ENCODE data around the gene PCBP1.
A peak's percentile ranks its signal among the peaks of the same experiment; 100 is the strongest.

PCBP1 gene

GRCh38 chr2:70123051-70123828, 36.0 kb downstream of the PCBP1 start:
- no peak for TF ChIP-seq CTCF (IDR thresholded peaks at IDR 0.05; ENCODE audit: borderline replicate concordance, insufficient read depth, low read depth, low read length)
- H3K4me3 ChIP-seq (ENCODE audit: low read depth, low read length) = no peak overlapping the region

GRCh38 chr2:70123829-70124116, 36.5 kb downstream of the PCBP1 start:
- TF ChIP-seq CTCF (IDR thresholded peaks at IDR 0.05; ENCODE audit: borderline replicate concordance, insufficient read depth, low read depth, low read length) = no peak
- H3K4me3 ChIP-seq (ENCODE audit: low read depth, low read length) = no peak overlapping the region

- no peak for TF ChIP-seq CTCF (IDR thresholded peaks at IDR 0.05; ENCODE audit: borderline replicate concordance, insufficient read depth, low read depth, low read length)
- peak overlapping the region; percentile 55 for H3K4me3 ChIP-seq (ENCODE audit: low read depth, low read length)
Measured at GRCh38 chr2:70124983-70125480, 37.8 kb downstream of the PCBP1 start.

- H3K4me3 ChIP-seq (ENCODE audit: low read depth, low read length) = peak overlapping the region; percentile 55
- no peak for TF ChIP-seq CTCF (IDR thresholded peaks at IDR 0.05; ENCODE audit: borderline replicate concordance, insufficient read depth, low read depth, low read length)
Measured at GRCh38 chr2:70125498-70125898, 38.2 kb downstream of the PCBP1 start.

GRCh38 chr2:70126413-70126812, 39.1 kb downstream of the PCBP1 start:
- TF ChIP-seq CTCF (IDR thresholded peaks at IDR 0.05; ENCODE audit: borderline replicate concordance, insufficient read depth, low read depth, low read length) = no peak
- H3K4me3 ChIP-seq (ENCODE audit: low read depth, low read length) = no peak overlapping the region

GRCh38 chr2:70128005-70128404, 40.7 kb downstream of the PCBP1 start:
- TF ChIP-seq CTCF (IDR thresholded peaks at IDR 0.05; ENCODE audit: borderline replicate concordance, insufficient read depth, low read depth, low read length) = no peak
- no peak overlapping the region for H3K4me3 ChIP-seq (ENCODE audit: low read depth, low read length)

- peak overlapping the region; percentile 34 for H3K4me3 ChIP-seq (ENCODE audit: low read depth, low read length)
Measured at GRCh38 chr2:70131344-70132143, 44.3 kb downstream of the PCBP1 start.
